Measurements from ENCODE around the gene PRDM16.

GRCh38 chr1:3213730-3214129 lies 144.7 kb downstream of the PRDM16 start:
- TF ChIP-seq POLR2A (IDR thresholded peaks at IDR 0.05) (no peak), CTCF (IDR thresholded peaks at IDR 0.05) (no peak)

Measured in testis (tissue), 2 donors.